Activated CD4-positive, alpha-beta T cell treated with anti-CD3 and anti-CD28 coated beads for 36 hours (primary cell): Measurements from ENCODE around the gene MAD1L1. TPM values are rescaled to one million over a fixed set of nuclear protein-coding genes. Genes with fewer than 3 reads are reported as not detected.
A peak's percentile ranks its signal among the peaks of the same experiment; 100 is the strongest.

Experiments used
- ATAC-seq: fragments of 200-7000 bp; cut with Tn5 transposase; one replicate; pipeline ENCODE4 v1.10.0; 2021; ENCODE audit warnings: mild to moderate bottlenecking, moderate library complexity
- CTCF ChIA-PET: fragments of 350-600 bp; sonication (Branson Sonifier 250); formaldehyde crosslinking; loops from one replicate; lab custom pipeline; 2021; ENCODE audit warnings: antibody characterized with exemption; lab: Charles Lee
- POLR2A ChIA-PET: fragments of 350-600 bp; sonication (Branson Sonifier 250); formaldehyde crosslinking; loops from one replicate; lab custom pipeline; 2021; ENCODE audit warnings: antibody characterized with exemption, inconsistent platforms; lab: Charles Lee
- DNase-seq: peaks from one replicate; pipeline ENCODE4 v3.0.0-alpha.2; 2020
- H3K27ac Mint-ChIP-seq: one replicate; pipeline ENCODE4 v1.8.0; 2021; ENCODE audit warnings: mixed read lengths
- H3K27me3 Mint-ChIP-seq: one replicate; pipeline ENCODE4 v1.8.0; 2021; ENCODE audit warnings: mixed read lengths
- H3K36me3 Mint-ChIP-seq: one replicate; pipeline ENCODE4 v1.8.0; 2021; ENCODE audit warnings: low read depth, mixed read lengths
- H3K4me1 Mint-ChIP-seq: one replicate; pipeline ENCODE4 v1.8.0; 2021; ENCODE audit warnings: mixed read lengths
- H3K4me3 Mint-ChIP-seq: one replicate; pipeline ENCODE4 v1.8.0; 2021; ENCODE audit warnings: mild to moderate bottlenecking, moderate library complexity, mixed read lengths
- H3K9me3 Mint-ChIP-seq: one replicate; pipeline ENCODE4 v1.8.0; 2021; ENCODE audit warnings: low read depth, mixed read lengths
- intact Hi-C, 2 experiments: fragments of 100-400 bp; cut with DNase I in 1 of 2; cut with micrococcal nuclease in 1 of 2; formaldehyde crosslinking; loops; one replicate each; pipeline versions ENCODE4 v1.14.2 to v1.15.1; 2022 to 2024; cut with DNase I, micrococcal nuclease
- total RNA-seq, 2 experiments: library from RNA; stranded (reverse); gene quantifications; one replicate each; pipeline ENCODE4 v1.2.3, GENCODE V29; 2021

The MAD1L1 gene
- 10 to 100 TPM; 50.2 to 61.7 TPM for total RNA-seq

DNA sequence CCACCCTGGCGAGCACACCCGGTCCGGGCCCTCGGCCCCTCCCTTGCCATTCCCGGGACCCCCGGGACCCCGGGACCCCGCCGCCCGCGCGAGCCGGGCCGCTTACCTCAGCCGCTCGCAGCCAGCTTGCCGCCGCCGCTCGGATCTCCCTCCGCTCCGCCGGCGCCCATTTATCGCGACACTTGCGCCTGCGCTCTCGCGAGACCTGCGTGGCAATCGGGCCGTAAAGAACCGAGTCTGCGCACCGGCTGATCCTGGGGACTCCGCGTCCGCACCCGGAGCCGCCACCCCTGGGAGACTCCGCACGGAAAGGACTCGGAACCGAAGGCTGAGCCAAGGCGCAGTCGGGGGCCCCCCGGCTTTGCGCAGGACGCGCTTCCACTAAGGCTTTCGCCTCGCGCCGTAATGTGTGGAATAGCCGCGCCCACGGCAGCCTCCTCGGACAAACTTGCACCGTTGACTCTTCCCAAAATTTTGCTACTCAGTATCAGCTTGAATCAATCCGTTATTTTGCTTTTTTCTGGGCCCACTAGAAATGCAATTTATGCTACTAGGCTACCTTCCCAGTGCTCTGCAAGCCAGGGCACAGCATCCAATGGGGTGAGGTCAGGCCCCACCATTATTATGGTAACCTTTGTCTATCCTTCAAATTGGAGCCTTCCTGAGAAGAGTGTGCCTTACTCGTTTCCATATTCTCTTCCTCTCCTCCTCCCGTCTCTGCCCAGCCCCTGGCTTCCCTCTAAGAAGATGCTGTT lies at the start of gene MAD1L1:
Gene MAD1L1 (minus strand): TSS at position 180 of the 755 bp plus-strand sequence. CDS start 2,812 bp downstream, outside the sequence.
- Mint-ChIP-seq H3K4me1 (peaks cover 26% of the 10 kb centered on the region), H3K36me3 (peaks cover 37% of the 10 kb centered on the region), H3K27ac (peak within 1 kb of the TSS; percentile 86), H3K4me3 (peak within 1 kb of the TSS; percentile 83), H3K9me3 (no peaks in the 10 kb centered on the region), H3K27me3 (no peaks in the 10 kb centered on the region)
- ATAC-seq: peak; percentile 94
- intact Hi-C loops: loop anchor here (1.0 to 10.0 kb wide), 8 partner anchors 9 to 663 kb away; partner anchors contain the start of genes BRAT1 (in 1 of the 2), CHST12 (in 1 of the 2), EIF3B (in 1 of the 2) and MRM2 (in 1 of the 2)
- peak; percentile 95 for DNase-seq
- ChIA-PET CTCF (interaction anchor here (0.6 to 1.2 kb wide), 4 partner anchors 29 to 321 kb away, joined by 3 to 6 read pairs (median 4); no protein-coding TSS in a partner anchor), POLR2A (interaction anchor here (0.6 to 1.4 kb wide), 2 partner anchors 10 to 149 kb away, joined by 3 to 4 read pairs; no protein-coding TSS in a partner anchor)

DNA sequence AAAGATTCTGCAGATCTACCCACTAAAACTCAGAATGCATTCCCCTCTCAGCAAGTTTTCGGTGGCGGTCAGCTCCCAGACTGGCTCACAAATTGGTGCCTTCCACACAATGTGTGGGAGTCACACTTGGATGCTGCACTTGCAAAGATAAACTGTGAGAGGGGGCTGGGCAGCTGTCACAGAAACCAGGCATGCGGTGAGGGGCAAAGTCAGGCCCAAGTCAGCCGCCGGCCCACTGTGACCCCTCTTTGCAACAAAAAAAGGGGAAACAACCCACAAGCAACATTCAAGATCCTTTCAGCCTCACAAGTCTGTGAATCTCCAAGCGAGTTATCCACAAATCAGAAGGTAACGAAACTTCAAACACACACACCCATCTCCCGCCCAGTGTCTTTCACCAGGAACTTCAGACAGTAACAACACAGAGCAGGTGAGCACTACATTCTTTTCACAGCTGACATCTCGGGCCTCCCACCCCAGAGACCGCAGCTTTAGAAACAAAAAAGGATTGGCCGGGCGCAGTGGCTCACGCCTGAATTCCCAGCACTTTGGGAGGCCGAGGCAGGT lies 49.5 kb upstream of the MAD1L1 start:
- H3K36me3 Mint-ChIP-seq: no peaks in the 10 kb centered on the region
- H3K4me1 Mint-ChIP-seq: peaks cover 4% of the 10 kb centered on the region
- no peak overlapping the region for H3K27ac Mint-ChIP-seq
- no peak overlapping the region for H3K4me3 Mint-ChIP-seq
- ChIA-PET POLR2A (no interaction called here), CTCF (interaction anchor here (0.6 kb wide), 1 partner anchor 33 kb away, joined by 4 read pairs; no protein-coding TSS in a partner anchor)
- H3K27me3 Mint-ChIP-seq: no peaks in the 10 kb centered on the region
- no peaks in the 10 kb centered on the region for H3K9me3 Mint-ChIP-seq
- ATAC-seq (no peak), DNase-seq (no peak)
- intact Hi-C loops: no loop called here

DNA sequence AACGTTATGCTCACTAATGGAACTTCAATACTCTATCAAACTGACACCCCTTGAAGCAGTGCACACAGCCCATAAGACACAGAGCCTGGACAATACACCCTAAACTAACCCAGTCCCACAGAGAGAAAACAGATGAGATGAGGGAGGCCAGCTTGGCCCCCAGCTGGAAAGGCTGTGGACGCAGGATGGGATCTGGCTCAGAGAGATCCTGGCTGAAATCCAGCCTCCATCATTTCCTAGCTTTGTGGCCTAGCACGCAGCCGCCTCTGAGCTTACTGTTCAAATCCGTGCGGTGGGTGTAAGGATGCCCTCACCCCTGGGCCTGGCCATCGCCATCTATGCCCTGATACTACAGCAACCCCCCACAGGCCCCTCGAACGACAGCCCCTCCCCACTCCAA lies 48.8 kb upstream of the MAD1L1 start:
- no peaks in the 10 kb centered on the region for H3K27me3 Mint-ChIP-seq
- H3K9me3 Mint-ChIP-seq: no peaks in the 10 kb centered on the region
- H3K4me1 Mint-ChIP-seq: peaks cover 4% of the 10 kb centered on the region
- intact Hi-C loops: no loop called here
- no peaks in the 10 kb centered on the region for H3K36me3 Mint-ChIP-seq
- POLR2A ChIA-PET: no interaction called here
- no peak for ATAC-seq
- CTCF ChIA-PET: no interaction called here
- H3K4me3 Mint-ChIP-seq: no peak overlapping the region
- no peak for DNase-seq
- no peak overlapping the region for H3K27ac Mint-ChIP-seq

DNA sequence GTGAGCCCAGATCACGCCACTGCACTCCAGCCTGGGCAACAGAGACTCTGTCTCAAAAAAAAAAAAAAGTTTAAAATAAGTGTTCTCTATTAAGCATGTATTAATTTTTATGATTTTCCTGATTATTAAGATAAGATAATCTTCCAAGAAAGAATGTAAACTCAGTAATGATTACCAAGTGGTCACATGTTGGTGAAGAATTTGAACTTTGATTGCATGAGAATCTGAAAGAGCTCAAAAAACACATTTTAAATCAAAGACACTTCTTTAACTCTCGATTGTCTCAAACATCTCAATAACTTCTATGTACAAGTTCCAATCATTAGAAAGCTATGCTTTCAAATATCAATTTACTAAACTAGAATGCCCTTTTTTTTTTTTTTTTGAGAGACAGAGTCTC lies 47.7 kb upstream of the MAD1L1 start:
- DNase-seq (no peak), ATAC-seq (no peak)
- ChIA-PET POLR2A (no interaction called here), CTCF (interaction anchor here (0.7 kb wide), 1 partner anchor 690 kb away, joined by 3 read pairs; no protein-coding TSS in a partner anchor)
- H3K27ac Mint-ChIP-seq: no peak overlapping the region
- peaks cover 4% of the 10 kb centered on the region for H3K4me1 Mint-ChIP-seq
- intact Hi-C loops: no loop called here
- no peak overlapping the region for H3K4me3 Mint-ChIP-seq
- H3K36me3 Mint-ChIP-seq: no peaks in the 10 kb centered on the region
- H3K27me3 Mint-ChIP-seq: no peaks in the 10 kb centered on the region
- no peaks in the 10 kb centered on the region for H3K9me3 Mint-ChIP-seq

DNA sequence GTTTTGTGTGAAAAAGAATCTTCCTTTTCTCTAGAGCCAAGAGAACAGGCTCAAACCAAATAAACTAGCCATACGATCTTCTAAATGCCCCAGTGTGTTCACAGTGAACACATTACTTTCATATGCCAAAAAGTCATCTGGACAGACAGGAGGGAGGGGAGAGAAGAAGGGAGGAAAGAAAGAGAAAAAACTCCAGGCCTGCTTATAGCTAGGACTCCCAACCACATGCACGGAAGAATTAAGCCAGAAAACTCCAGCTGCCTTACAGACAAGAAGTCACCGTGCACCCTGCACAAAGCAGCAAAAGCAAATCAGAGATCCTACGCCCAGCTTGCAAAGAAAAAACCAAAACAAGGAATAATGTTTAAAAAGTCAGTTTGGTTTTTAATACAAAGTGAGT lies 47.2 kb upstream of the MAD1L1 start:
- ATAC-seq (no peak), DNase-seq (no peak)
- no peaks in the 10 kb centered on the region for H3K36me3 Mint-ChIP-seq
- no peak overlapping the region for H3K4me3 Mint-ChIP-seq
- no peak overlapping the region for H3K27ac Mint-ChIP-seq
- ChIA-PET POLR2A (no interaction called here), CTCF (interaction anchor here (0.7 kb wide), 2 partner anchors 21 to 690 kb away, joined by 3 read pairs; no protein-coding TSS in a partner anchor)
- H3K9me3 Mint-ChIP-seq: no peaks in the 10 kb centered on the region
- no peaks in the 10 kb centered on the region for H3K27me3 Mint-ChIP-seq
- intact Hi-C loops: no loop called here
- H3K4me1 Mint-ChIP-seq: peaks cover 4% of the 10 kb centered on the region

DNA sequence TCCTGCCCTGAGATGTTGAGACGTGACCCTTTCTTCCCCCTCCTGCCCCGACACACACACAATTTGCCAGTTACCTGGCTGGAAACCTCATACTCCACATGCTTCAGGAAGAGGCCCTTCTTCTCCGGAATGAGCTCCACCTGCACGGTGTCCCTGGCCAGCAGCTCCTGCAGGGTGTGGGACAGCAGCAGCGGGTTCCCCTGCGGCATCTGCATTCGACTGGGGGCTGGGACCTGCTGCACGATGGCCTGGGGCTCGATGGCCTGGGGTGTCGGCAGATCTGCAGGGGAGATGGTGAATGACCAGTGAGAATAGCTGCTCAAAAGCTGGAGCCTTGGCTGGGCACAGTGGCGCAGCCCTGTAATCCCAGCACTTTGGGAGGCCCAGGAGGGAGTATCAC lies 45.3 kb upstream of the MAD1L1 start:
- Mint-ChIP-seq H3K9me3 (no peaks in the 10 kb centered on the region), H3K27me3 (no peaks in the 10 kb centered on the region), H3K4me3 (no peak overlapping the region), H3K4me1 (peaks cover 4% of the 10 kb centered on the region), H3K27ac (no peak overlapping the region), H3K36me3 (peaks cover 3% of the 10 kb centered on the region)
- intact Hi-C loops: no loop called here
- no peak for ATAC-seq
- no peak for DNase-seq
- ChIA-PET CTCF (no interaction called here), POLR2A (no interaction called here)

DNA sequence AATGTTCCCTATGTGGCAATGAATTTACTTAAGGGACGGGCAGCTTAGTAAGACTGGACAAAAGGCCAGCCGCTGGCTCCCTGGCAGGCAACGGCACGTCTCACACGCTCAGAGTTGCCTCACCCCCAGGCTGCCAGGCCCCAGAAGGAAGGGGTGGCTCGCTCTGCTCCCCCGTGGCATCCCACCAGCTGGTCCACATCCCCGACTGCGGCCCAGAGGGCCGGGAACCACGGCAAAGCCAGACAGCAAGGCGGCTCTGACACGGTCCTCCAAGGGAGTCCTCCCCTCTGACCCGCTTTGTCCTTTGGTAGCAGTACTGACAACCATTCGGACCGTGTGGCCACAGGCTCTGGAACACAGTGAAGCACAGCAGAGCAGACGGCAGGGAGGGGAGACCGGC lies 43.4 kb upstream of the MAD1L1 start:
- no peaks in the 10 kb centered on the region for H3K27me3 Mint-ChIP-seq
- DNase-seq: no peak
- intact Hi-C loops: no loop called here
- H3K36me3 Mint-ChIP-seq: peaks cover 5% of the 10 kb centered on the region
- H3K9me3 Mint-ChIP-seq: no peaks in the 10 kb centered on the region
- H3K4me3 Mint-ChIP-seq: no peak overlapping the region
- no peak overlapping the region for H3K27ac Mint-ChIP-seq
- ChIA-PET POLR2A (no interaction called here), CTCF (no interaction called here)
- H3K4me1 Mint-ChIP-seq: peaks cover 4% of the 10 kb centered on the region
- ATAC-seq: no peak

DNA sequence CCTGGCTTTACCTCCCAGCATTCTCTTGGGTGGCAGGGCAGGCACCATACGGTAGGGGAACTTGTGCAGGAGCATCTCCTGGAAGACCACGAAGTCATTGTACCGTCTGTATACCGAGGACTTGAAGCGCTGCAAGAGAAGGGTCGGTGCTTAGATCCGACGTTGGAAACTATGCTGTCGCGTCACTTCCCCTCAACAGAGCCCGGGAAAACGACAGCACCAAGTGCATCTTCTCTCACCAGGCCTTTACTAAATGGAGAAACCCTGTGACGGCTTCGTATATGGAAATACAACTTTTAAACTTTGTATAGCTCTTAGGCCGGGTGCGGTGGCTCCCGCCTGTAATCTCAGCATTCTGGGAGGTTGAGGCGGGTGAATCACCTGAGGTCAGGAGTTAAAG lies 42.4 kb upstream of the MAD1L1 start:
- Mint-ChIP-seq H3K27me3 (no peaks in the 10 kb centered on the region), H3K27ac (no peak overlapping the region), H3K9me3 (no peaks in the 10 kb centered on the region), H3K4me3 (no peak overlapping the region), H3K4me1 (peaks cover 4% of the 10 kb centered on the region), H3K36me3 (peaks cover 5% of the 10 kb centered on the region)
- ChIA-PET CTCF (no interaction called here), POLR2A (no interaction called here)
- ATAC-seq (no peak), DNase-seq (no peak)
- intact Hi-C loops: no loop called here

DNA sequence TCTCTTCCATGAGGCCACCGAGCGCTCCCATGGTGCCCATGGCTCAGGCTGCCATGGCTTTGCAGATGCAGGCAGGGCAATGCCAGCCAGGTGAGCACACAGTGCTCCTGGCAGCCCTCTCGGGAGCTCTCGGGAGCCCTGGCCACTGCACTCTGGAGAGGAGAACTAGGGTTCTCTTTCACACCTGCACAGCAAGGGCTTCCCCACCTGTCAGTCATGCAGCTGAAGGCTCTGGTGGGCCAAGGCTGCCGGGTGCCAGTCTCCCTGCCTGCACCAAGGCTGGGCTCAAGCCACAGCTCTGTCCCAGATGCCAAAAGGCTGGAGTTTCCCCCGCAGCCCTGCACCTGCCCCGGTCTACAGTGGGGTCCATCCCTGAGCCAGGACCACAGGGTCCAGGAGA lies 41.9 kb upstream of the MAD1L1 start:
- H3K9me3 Mint-ChIP-seq: no peaks in the 10 kb centered on the region
- intact Hi-C loops: no loop called here
- CTCF ChIA-PET: no interaction called here
- peaks cover 5% of the 10 kb centered on the region for H3K36me3 Mint-ChIP-seq
- H3K4me1 Mint-ChIP-seq: peaks cover under 1% of the 10 kb centered on the region
- no peak overlapping the region for H3K27ac Mint-ChIP-seq
- no peak overlapping the region for H3K4me3 Mint-ChIP-seq
- ATAC-seq: no peak
- POLR2A ChIA-PET: no interaction called here
- no peak for DNase-seq
- no peaks in the 10 kb centered on the region for H3K27me3 Mint-ChIP-seq

DNA sequence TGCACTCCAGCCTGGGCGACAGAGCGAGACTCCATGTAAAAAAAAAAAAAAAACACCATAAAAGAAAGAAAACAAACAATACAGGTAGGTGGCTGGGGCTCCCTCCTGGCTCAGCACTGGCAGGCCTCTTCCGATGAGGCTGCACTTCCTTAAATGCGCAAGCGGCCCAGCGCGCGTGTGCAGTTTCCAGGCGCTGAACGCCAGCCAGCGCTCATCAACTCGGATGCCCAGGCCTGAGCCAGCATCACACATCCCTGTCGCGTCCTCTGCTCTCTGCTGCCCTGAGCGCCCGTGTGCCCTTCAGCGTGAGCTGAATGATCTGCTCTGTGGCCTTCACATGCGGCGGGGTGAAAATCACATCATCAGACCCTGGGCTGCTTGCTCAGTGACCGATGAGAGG lies 41.1 kb upstream of the MAD1L1 start:
- Mint-ChIP-seq H3K4me1 (no peaks in the 10 kb centered on the region), H3K4me3 (no peak overlapping the region), H3K27me3 (no peaks in the 10 kb centered on the region), H3K9me3 (no peaks in the 10 kb centered on the region), H3K36me3 (peaks cover 5% of the 10 kb centered on the region), H3K27ac (no peak overlapping the region)
- ATAC-seq (no peak), DNase-seq (no peak)
- ChIA-PET POLR2A (no interaction called here), CTCF (no interaction called here)
- intact Hi-C loops: no loop called here

DNA sequence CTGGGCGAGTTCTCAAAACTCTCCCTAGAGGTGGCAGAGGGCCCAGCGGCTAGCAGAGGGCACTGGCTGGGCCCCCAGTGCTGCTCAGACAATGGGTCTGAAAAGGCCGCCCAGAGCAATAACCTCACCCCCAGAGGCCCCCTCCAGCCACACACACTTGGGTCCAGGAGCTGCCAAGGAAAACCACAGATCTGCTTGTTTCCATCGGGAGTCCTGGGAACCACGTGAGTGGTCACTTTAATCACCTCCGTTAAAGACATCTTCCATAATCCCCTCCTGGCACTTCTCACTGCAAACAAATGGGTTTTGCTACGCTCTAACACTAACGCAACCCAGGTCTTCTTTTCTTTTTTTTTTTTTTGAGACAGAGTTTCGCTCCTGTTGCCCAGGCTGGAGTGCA lies 39.3 kb upstream of the MAD1L1 start:
- H3K27me3 Mint-ChIP-seq: no peaks in the 10 kb centered on the region
- no peaks in the 10 kb centered on the region for H3K4me1 Mint-ChIP-seq
- H3K36me3 Mint-ChIP-seq: peaks cover 5% of the 10 kb centered on the region
- DNase-seq (no peak), ATAC-seq (no peak)
- no peak overlapping the region for H3K27ac Mint-ChIP-seq
- intact Hi-C loops: no loop called here
- ChIA-PET POLR2A (no interaction called here), CTCF (interaction anchor here (0.6 kb wide), 1 partner anchor 1274 kb away, joined by 3 read pairs; no protein-coding TSS in a partner anchor)
- no peak overlapping the region for H3K4me3 Mint-ChIP-seq
- H3K9me3 Mint-ChIP-seq: no peaks in the 10 kb centered on the region
